B cell (primary cell): ENCODE data around the gene ATP8A2.

Experiments used
- CTCF ChIP-seq: fragments of 200-600 bp; IDR thresholded peaks from one replicate; pipeline ENCODE4 v1.8.0; 2022; ENCODE audit warnings: antibody characterized with exemption, mild to moderate bottlenecking
- EZH2 ChIP-seq: IDR thresholded peaks from 2 replicates; pipeline ENCODE4 v1.6.1; 2012; ENCODE audit warnings: borderline replicate concordance, low read depth, mild to moderate bottlenecking, moderate library complexity, low read length; ENCODE audit not compliant: insufficient read depth, poor library complexity, severe bottlenecking

GRCh38 chr13:25778808-25779305, 407.1 kb downstream of the ATP8A2 start:
- TF ChIP-seq EZH2 (no peak), CTCF (no peak)
